ENCODE data around the gene MCF2L2. TPM values are rescaled to one million over a fixed set of nuclear protein-coding genes. Genes with fewer than 3 reads are reported as not detected.
"Not testable (repeated sequence)": the region's sequence is repeated elsewhere in the genome, so short reads cannot be mapped to it uniquely, and the experiment has no call there.

MCF2L2 gene
- polyA plus RNA-seq, 1 donor from 2014 or later: 9.3 TPM

GRCh38 chr3:183172051-183172639 is 256.3 kb downstream of the MCF2L2 start:
- H4K20me1 ChIP-seq (ENCODE audit: insufficient read depth): no peaks in the 10 kb centered on the region
- H2AFZ ChIP-seq (ENCODE audit: low read depth, low read length): no peak overlapping the region
- no peaks in the 10 kb centered on the region for H3K9me2 ChIP-seq (ENCODE audit: insufficient read depth, low read length)
- no peaks in the 10 kb centered on the region for H3K9me3 ChIP-seq (ENCODE audit: low read length)
- no peaks in the 10 kb centered on the region for H3K79me2 ChIP-seq (replicated peaks; ENCODE audit: insufficient read depth, low read length)
- no peak overlapping the region for H3K4me3 ChIP-seq (ENCODE audit: low read length)
- no peak overlapping the region for H3K4me2 ChIP-seq (ENCODE audit: low read length)
- no peaks in the 10 kb centered on the region for H3K27me3 ChIP-seq (ENCODE audit: insufficient read depth, low read depth, low read length)
- TF ChIP-seq EP300 (conservative IDR thresholded peaks at IDR 0.05; ENCODE audit: poor library complexity, severe bottlenecking): no peak
- no peak for TF ChIP-seq SMC3 (conservative IDR thresholded peaks at IDR 0.05; ENCODE audit: poor library complexity)
- H3K9ac ChIP-seq (ENCODE audit: low read length): no peak overlapping the region
- H3F3A ChIP-seq (ENCODE audit: insufficient read depth, low read length, poor library complexity, severe bottlenecking): no peaks in the 10 kb centered on the region
- no peak overlapping the region for H3K27ac ChIP-seq (ENCODE audit: low read length)
- no peaks in the 10 kb centered on the region for H3K36me3 ChIP-seq (ENCODE audit: insufficient read depth, low read length)

GRCh38 chr3:183167975-183168374 is 260.4 kb downstream of the MCF2L2 start:
- not testable (repeated sequence) for H2AFZ ChIP-seq (ENCODE audit: low read depth, low read length); H4K20me1 ChIP-seq (ENCODE audit: insufficient read depth); H3K9me2 ChIP-seq (ENCODE audit: insufficient read depth, low read length); H3K4me3 ChIP-seq (ENCODE audit: low read length); H3K4me2 ChIP-seq (ENCODE audit: low read length); H3K79me2 ChIP-seq (replicated peaks; ENCODE audit: insufficient read depth, low read length); H3F3A ChIP-seq (ENCODE audit: insufficient read depth, low read length, poor library complexity, severe bottlenecking); H3K36me3 ChIP-seq (ENCODE audit: insufficient read depth, low read length); H3K27ac ChIP-seq (ENCODE audit: low read length); H3K9me3 ChIP-seq (ENCODE audit: low read length); H3K9ac ChIP-seq (ENCODE audit: low read length); H3K27me3 ChIP-seq (ENCODE audit: insufficient read depth, low read depth, low read length)

- no peak overlapping the region for H3K9ac ChIP-seq (ENCODE audit: low read length)
- TF ChIP-seq POLR2AphosphoS5 (IDR thresholded peaks at IDR 0.05) (no peak), RAD21 (conservative IDR thresholded peaks at IDR 0.05) (no peak), CTCF (IDR thresholded peaks at IDR 0.05; ENCODE audit: poor library complexity, severe bottlenecking) (no peak), SMC3 (conservative IDR thresholded peaks at IDR 0.05; ENCODE audit: poor library complexity) (no peak), TAF1 (IDR thresholded peaks at IDR 0.05; ENCODE audit: low read depth) (no peak), EZH2 (IDR thresholded peaks at IDR 0.05; ENCODE audit: borderline replicate concordance, insufficient read depth, low read length, poor library complexity, severe bottlenecking) (no peak), REST (IDR thresholded peaks at IDR 0.05; ENCODE audit: borderline replicate concordance) (no peak), EP300 (conservative IDR thresholded peaks at IDR 0.05; ENCODE audit: poor library complexity, severe bottlenecking) (no peak), MXI1 (conservative IDR thresholded peaks at IDR 0.05; ENCODE audit: poor library complexity, severe bottlenecking) (no peak)
- H3K36me3 ChIP-seq (ENCODE audit: insufficient read depth, low read length): no peaks in the 10 kb centered on the region
- no peaks in the 10 kb centered on the region for H3K9me3 ChIP-seq (ENCODE audit: low read length)
- no peaks in the 10 kb centered on the region for H3F3A ChIP-seq (ENCODE audit: insufficient read depth, low read length, poor library complexity, severe bottlenecking)
- H2AFZ ChIP-seq (ENCODE audit: low read depth, low read length): no peak overlapping the region
- H3K4me2 ChIP-seq (ENCODE audit: low read length): no peak overlapping the region
- H3K27me3 ChIP-seq (ENCODE audit: insufficient read depth, low read depth, low read length): peaks cover 14% of the 10 kb centered on the region
- no peaks in the 10 kb centered on the region for H4K20me1 ChIP-seq (ENCODE audit: insufficient read depth)
- H3K4me3 ChIP-seq (ENCODE audit: low read length): no peak overlapping the region
- no peaks in the 10 kb centered on the region for H3K9me2 ChIP-seq (ENCODE audit: insufficient read depth, low read length)
- H3K79me2 ChIP-seq (replicated peaks; ENCODE audit: insufficient read depth, low read length): no peaks in the 10 kb centered on the region
- H3K27ac ChIP-seq (ENCODE audit: low read length): no peak overlapping the region
These were observed 264.9 kb downstream of the MCF2L2 start for GRCh38 chr3:183163563-183163962.
